Medulla oblongata (tissue), 1 donor: Measurements from ENCODE around the gene RNF128.
"Not testable (repeated sequence)": the region's sequence is repeated elsewhere in the genome, so short reads cannot be mapped to it uniquely, and the experiment has no call there.

Source experiments
- DNase-seq: peaks from one replicate; pipeline ENCODE4 v3.0.0-alpha.2; 2015; ENCODE audit errors: extremely low spot score

Gene RNF128

GRCh38 chrX:106742805-106743204 lies 16.3 kb downstream of the RNF128 start:
- no peak for DNase-seq

- DNase-seq = no peak
Observed at GRCh38 chrX:106748377-106748776, 21.9 kb downstream of the RNF128 start.

GRCh38 chrX:106751407-106751806 lies 24.9 kb downstream of the RNF128 start:
- no peak for DNase-seq

GRCh38 chrX:106752101-106752678 lies 25.7 kb downstream of the RNF128 start:
- DNase-seq = no peak

- not testable (repeated sequence) for DNase-seq
Observed at GRCh38 chrX:106769288-106769687, 42.8 kb downstream of the RNF128 start.

GRCh38 chrX:106774981-106775380 lies 48.5 kb downstream of the RNF128 start:
- DNase-seq = no peak

GRCh38 chrX:106780264-106780663 lies 53.8 kb downstream of the RNF128 start:
- DNase-seq = no peak

GRCh38 chrX:106780664-106781377 lies 54.3 kb downstream of the RNF128 start:
- no peak for DNase-seq

GRCh38 chrX:106783716-106784115 lies 57.2 kb downstream of the RNF128 start:
- DNase-seq = no peak

- peak; percentile 7 for DNase-seq
Observed at GRCh38 chrX:106791495-106791894, 65.0 kb downstream of the RNF128 start.

- DNase-seq = no peak
Observed at GRCh38 chrX:106802063-106802387, 75.5 kb downstream of the RNF128 start.

GRCh38 chrX:106802388-106803275 lies 76.1 kb downstream of the RNF128 start, which contains the start of gene TBC1D8B:
TSS of gene TBC1D8B (plus strand) at chrX:106802673. CDS start at chrX:106802854, 181 bp downstream.
- DNase-seq = peak; percentile 93

GRCh38 chrX:106811131-106811910 lies 84.8 kb downstream of the RNF128 start:
- no peak for DNase-seq

GRCh38 chrX:106812930-106813329 lies 86.4 kb downstream of the RNF128 start:
- not testable (repeated sequence) for DNase-seq

GRCh38 chrX:106814093-106814492 lies 87.6 kb downstream of the RNF128 start:
- DNase-seq = not testable (repeated sequence)
